GM18909 (cell line): ENCODE results near the gene OPCML.

Source experiments
- ATAC-seq: cut with Tn5 transposase; IDR thresholded peaks from one replicate; pipeline ENCODE4 v1.9.1; 2021; ENCODE audit warnings: mild to moderate bottlenecking; ENCODE audit not compliant: unreplicated experiment, poor library complexity

Gene OPCML

GRCh38 chr11:132744771-132745170 is 787.5 kb downstream of the OPCML start:
- ATAC-seq: no peak

DNA sequence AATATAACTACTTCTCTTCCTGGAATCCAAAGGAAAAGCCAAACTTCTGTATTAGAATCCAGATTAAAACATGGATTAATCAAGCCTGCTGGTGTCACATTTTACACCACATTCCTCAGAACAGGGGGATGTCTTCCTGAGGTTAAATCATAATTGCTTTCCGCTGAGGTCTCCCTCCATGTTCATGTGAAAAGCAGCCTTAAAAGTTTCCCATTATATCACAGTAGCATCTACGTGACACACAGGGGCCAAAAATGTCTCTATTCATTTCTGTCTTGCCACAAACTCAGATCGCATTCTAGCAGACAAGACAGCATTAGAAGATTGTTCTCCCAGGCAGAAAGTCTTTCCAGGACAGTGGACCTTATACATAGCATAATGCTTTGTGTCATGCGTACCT is 788.7 kb downstream of the OPCML start:
- ATAC-seq: no peak

GRCh38 chr11:132742929-132743328 is 789.4 kb downstream of the OPCML start:
- no peak for ATAC-seq

GRCh38 chr11:132734217-132734616 is 798.1 kb downstream of the OPCML start:
- no peak for ATAC-seq

DNA sequence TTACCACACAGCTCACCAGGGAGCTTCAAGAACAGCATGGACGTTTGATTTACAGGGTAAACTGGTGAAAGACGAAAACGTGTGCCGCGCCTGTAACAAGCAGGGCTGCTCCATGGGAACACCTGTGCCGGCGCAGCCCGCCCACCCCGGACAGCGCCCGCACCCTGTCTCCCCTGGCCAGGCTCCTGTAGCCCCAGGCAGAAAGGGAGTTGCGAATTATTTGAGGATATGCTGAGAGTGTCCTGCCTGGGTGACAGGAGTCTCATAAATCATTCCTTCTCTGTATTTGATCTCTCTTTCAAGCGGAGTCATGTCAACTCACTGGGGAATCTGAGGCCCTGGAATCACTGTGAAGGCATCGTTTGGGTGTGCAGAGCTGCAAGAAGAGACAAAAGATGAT is 804.3 kb downstream of the OPCML start:
- ATAC-seq: no peak

GRCh38 chr11:132721526-132721925 is 810.8 kb downstream of the OPCML start:
- no peak for ATAC-seq

GRCh38 chr11:132719684-132720083 is 812.6 kb downstream of the OPCML start:
- ATAC-seq: no peak

DNA sequence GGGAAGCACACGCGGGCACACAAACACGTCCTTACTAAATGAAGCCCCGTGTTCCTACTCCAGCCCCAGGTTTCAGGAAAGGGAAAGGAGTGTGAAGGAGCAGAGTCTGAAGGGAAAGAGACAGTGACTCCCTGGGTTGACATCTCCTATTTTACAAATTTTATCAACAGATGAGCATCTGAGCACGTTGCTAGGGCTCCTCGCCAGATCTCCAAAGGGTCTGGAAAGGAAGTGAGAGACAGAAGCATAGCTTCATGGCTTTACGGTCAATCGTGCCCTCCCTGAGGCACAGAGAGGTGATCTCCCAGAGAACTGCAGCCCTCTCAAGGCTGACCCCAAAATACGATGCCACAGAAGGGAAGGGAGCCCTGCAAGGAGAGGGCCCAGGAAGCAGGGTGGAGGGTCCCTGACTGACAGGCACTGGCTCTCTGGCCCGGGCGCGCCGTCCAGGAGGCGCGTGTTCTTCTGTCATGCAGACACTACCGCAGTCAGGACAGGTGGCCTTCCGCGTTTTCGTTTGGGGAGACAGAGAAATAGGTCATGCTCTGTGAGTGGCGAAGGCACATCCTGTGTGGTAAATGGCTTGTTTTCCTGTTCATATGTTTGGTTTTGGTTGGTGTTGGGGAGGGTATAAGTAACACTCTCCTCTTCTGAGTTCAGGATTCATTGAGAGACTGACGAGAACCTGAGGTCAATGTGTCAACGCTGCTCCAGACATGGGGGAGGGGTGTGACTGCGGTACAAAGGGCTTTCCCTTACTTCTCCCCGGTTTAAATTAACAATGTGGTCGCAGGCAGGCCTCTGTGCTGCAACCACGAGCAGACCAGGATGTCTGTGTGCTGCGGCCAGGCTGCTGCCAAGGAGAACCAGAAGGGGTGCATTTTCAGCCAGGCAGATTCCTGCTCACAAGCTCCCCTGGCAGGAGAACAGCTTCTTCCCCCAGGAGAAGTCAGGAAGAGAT is 813.3 kb downstream of the OPCML start:
- peak; percentile 81 for ATAC-seq

- ATAC-seq: no peak
These were observed 814.5 kb downstream of the OPCML start for GRCh38 chr11:132717824-132718223.

DNA sequence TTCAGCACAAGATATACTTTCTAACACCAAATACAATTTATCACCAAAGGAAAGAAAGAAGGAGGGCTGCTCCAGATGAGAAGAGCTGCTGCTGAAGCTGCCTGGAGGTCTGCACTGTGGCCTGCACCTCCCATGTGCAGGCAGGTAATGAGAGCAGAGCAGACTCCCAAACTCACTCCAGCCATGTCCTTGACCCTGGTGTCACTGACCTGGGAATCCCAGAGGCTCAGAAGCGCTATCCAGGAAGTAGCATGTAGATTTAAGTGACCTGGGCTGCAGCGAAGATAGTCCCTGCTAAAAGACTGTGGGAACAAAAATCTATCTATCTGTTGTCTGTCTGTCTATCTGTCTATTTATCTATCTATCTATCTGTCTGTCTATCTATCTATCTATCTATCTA is 816.3 kb downstream of the OPCML start:
- no peak for ATAC-seq

DNA sequence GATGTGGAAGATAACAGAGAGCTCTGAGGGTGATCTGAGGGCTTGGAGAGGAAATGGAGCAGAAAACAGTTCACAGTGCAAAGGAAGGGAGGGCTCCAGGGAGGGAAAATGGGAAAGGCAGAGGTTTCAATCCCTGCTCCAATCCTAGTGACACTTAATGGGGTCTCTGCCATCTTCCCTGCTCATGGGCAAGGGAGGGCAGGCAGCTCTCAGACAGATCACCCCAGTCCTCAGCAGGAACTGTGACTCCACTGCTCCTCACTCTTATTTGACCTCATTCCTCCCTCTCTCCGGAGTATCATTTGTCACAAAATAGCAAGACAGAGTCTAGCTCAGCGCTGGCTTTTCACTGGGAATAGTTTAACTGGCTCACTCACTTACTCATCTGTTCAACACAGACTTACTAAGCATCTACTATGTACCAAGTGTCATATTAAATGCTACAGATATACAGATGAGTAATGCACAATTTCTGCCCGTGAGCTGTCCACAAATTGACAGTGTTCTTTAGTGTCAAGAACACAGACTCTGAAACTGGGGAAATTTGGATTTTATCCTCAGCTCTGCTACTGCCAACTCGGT is 817.4 kb downstream of the OPCML start:
- ATAC-seq: no peak

DNA sequence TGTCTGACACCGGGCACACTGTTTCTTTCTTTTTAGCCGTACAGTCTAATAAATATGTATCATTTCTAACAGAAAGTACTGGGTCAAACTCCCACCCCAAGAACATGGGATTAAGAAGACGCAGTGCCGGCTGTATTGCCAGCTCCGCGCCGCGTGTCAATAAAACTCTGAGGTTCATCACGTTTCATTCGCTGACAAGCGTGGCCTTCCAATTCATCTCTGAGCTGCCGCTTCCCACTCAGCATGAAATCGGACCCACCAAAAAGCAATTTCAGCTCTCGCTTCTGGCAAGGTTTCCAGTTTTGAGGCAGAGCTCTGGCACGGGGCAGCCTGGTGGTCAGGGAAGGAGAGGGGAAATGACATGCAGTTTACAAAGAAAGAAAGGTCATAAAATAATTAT is 819.8 kb downstream of the OPCML start:
- no peak for ATAC-seq

- no peak for ATAC-seq
These were observed 827.4 kb downstream of the OPCML start for GRCh38 chr11:132704781-132705375.

DNA sequence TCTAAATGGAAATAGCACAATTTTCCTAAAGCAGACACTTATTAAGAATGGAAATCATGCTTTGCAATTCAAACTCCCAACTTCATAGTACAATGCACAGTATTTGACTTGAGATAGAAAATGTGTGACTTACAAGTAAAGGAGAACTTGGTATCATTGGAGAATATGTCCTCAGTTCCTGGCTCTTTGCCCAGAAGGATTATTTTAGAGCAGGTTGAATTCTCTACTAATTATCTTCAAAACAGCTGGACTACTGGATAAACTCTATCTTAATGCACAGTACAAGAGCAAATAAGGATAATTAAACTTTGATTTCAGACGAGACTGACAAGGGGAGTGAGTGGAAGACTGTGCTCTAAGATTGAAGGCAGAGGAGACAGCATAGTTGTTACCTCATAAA is 839.4 kb downstream of the OPCML start:
- ATAC-seq: no peak

- no peak for ATAC-seq
These were observed 840.3 kb downstream of the OPCML start for GRCh38 chr11:132691848-132692550.

- ATAC-seq: no peak
These were observed 845.4 kb downstream of the OPCML start for GRCh38 chr11:132686886-132687285.

GRCh38 chr11:132685174-132685611 is 847.1 kb downstream of the OPCML start:
- no peak for ATAC-seq

DNA sequence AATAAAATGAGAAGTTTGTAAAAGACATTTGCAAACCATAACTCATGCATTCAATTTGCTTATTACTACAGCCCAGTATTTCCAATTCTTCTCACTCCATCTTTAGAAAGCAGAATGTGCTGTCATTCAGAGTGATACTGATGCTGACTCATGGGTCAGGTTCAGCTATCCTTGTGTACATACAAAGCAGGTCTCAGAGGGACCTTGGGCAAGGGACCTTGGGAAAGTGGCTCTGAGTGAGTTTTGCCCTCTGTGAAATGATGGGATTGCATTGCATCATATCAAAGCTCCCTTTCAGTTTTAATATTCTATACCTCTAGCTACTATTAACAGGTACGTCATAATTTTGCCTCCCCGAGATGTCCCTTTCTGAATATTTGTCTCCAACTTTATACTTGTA is 848.7 kb downstream of the OPCML start:
- ATAC-seq: no peak

GRCh38 chr11:132681971-132682370 is 850.3 kb downstream of the OPCML start:
- no peak for ATAC-seq

DNA sequence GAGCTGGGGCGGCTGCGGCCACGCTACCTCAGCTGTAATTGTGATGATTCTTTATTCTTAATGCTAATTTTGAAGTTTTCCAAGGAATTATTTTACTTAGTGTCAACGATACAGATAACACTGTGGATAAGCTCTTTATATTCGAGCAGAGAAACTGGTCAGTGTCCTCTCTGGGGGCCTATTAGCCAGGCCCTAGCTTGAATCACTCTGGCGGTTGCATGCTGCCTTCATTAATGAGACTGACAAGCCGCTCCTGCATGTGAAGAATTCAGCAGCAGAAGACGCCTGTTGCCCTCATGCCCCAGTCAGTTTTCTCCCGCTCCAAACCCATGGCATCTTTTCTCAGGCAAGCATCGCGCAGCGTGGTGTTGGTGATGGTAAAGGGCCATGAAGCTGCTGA is 851.7 kb downstream of the OPCML start:
- ATAC-seq: no peak

- ATAC-seq: no peak
These were observed 858.1 kb downstream of the OPCML start for GRCh38 chr11:132674151-132674550.
